Choroid plexus epithelial cell (primary cell): ENCODE measurements around the gene DNAH8.

Experiments
- DNase-seq: peaks from one replicate; pipeline ENCODE4 v3.0.0-alpha.2; 2010; ENCODE audit warnings: low read depth
- H3K4me3 ChIP-seq: 2 replicates; pipeline ENCODE4 v1.5.1; 2011; ENCODE audit warnings: low read depth, mild to moderate bottlenecking, control low read depth, low read length, moderate library complexity
- CTCF ChIP-seq: conservative IDR thresholded peaks from 2 replicates; pipeline ENCODE4 v1.5.1; 2011; ENCODE audit warnings: low read depth, mild to moderate bottlenecking, control low read depth, inconsistent platforms, low read length, moderate library complexity

The DNAH8 gene

GRCh38 chr6:39053854-39054576 lies 338.9 kb downstream of the DNAH8 start:
- H3K4me3 ChIP-seq = no peak overlapping the region
- no peak for DNase-seq
- TF ChIP-seq CTCF = no peak

- TF ChIP-seq CTCF = no peak
- H3K4me3 ChIP-seq = no peak overlapping the region
- no peak for DNase-seq
Measured at GRCh38 chr6:39054577-39055142, 339.5 kb downstream of the DNAH8 start.

- H3K4me3 ChIP-seq = no peak overlapping the region
- no peak for TF ChIP-seq CTCF
Measured at GRCh38 chr6:39055661-39056060, 340.6 kb downstream of the DNAH8 start.

GRCh38 chr6:39056191-39056590 lies 341.1 kb downstream of the DNAH8 start:
- no peak for DNase-seq
- no peak overlapping the region for H3K4me3 ChIP-seq
- no peak for TF ChIP-seq CTCF

More at GRCh38 chr6:39055661-39056060, 340.6 kb downstream of the DNAH8 start:
- no peak for DNase-seq

GRCh38 chr6:39056681-39057080 lies 341.6 kb downstream of the DNAH8 start:
- no peak for TF ChIP-seq CTCF
- H3K4me3 ChIP-seq = no peak overlapping the region
- no peak for DNase-seq

GRCh38 chr6:39057251-39058155 lies 342.4 kb downstream of the DNAH8 start:
- no peak overlapping the region for H3K4me3 ChIP-seq
- no peak for TF ChIP-seq CTCF

More at GRCh38 chr6:39057251-39058155, 342.4 kb downstream of the DNAH8 start:
- DNase-seq = no peak
